Endothelial cell of umbilical vein (primary cell): ENCODE data around the gene GLRX2. TPM values are rescaled to one million over a fixed set of nuclear protein-coding genes. Genes with fewer than 3 reads are reported as not detected.

Source experiments
- BruUV-seq: library from RNA; stranded (reverse); fragments of 400-500 nt; replicated peaks from 2 replicates; lab custom pipeline; 2021; lab: Mats Ljungman, UMichigan
- CTCF ChIA-PET: fragments of 300-600, 350-600 bp; sonication (Branson Sonifier 250); formaldehyde crosslinking; loops from one replicate; lab custom pipeline; 2021; ENCODE audit warnings: antibody characterized with exemption, inconsistent platforms; lab: Charles Lee
- POLR2A ChIA-PET: fragments of 300-600, 350-600 bp; sonication (Branson Sonifier 250); formaldehyde crosslinking; loops from one replicate; lab custom pipeline; 2021; ENCODE audit warnings: antibody characterized with exemption, inconsistent platforms; lab: Charles Lee
- DNase-seq: peaks from one replicate; pipeline ENCODE4 v3.0.0-alpha.2; 2011; ENCODE audit warnings: low read depth, low spot score
- FAIRE-seq: peaks from 2 replicates; lab custom pipeline; 2011; peaks lifted over from hg19 to GRCh38; lab: Jason Lieb, UNC
- H2AFZ ChIP-seq: 2 replicates; pipeline ENCODE4 v1.6.0; 2012; ENCODE audit warnings: low read depth, low read length, control low read depth, inconsistent platforms
- H3K27ac ChIP-seq: 2 replicates; pipeline ENCODE4 v1.5.1; 2011; ENCODE audit warnings: low read depth, mild to moderate bottlenecking, control low read depth, low read length, moderate library complexity; ENCODE audit not compliant: insufficient read depth
- H3K27me3 ChIP-seq, 2 experiments: 2 replicates each; pipeline versions ENCODE4 v1.6.0 to v1.6.1; 2011; ENCODE audit warnings: low read length in 2 of 2, mixed read lengths in 1 of 2; ENCODE audit not compliant: control insufficient read depth in 2 of 2, insufficient read depth in 2 of 2
- H3K36me3 ChIP-seq, 2 experiments: 2 replicates in 1 of 2; 3 replicates in 1 of 2; pipeline ENCODE4 v1.5.1; 2011; ENCODE audit warnings: low read length in 2 of 2, mild to moderate bottlenecking in 1 of 2, moderate library complexity in 1 of 2; ENCODE audit not compliant: control insufficient read depth in 2 of 2, insufficient read depth in 2 of 2; ENCODE audit errors: extremely low read depth in 1 of 2
- H3K4me1 ChIP-seq: 3 replicates; pipeline ENCODE4 v1.5.1; 2011; ENCODE audit warnings: mild to moderate bottlenecking, low read length; ENCODE audit not compliant: control insufficient read depth, insufficient read depth; ENCODE audit errors: extremely low read depth
- H3K4me2 ChIP-seq: 2 replicates; pipeline ENCODE4 v1.6.1; 2011; ENCODE audit warnings: low read length, control low read depth, mixed read lengths; ENCODE audit not compliant: insufficient read depth
- H3K4me3 ChIP-seq, 3 experiments: fragments of 200-600 bp in 1 of 3; sonication (generic), shearing (Covaris generic) in 1 of 3; replicated peaks in 1 of 3; 2 replicates each; pipeline ENCODE4 v1.5.1; 2011 to 2016; ENCODE audit warnings: control low read depth in 3 of 3, low read length in 3 of 3, mild to moderate bottlenecking in 2 of 3, inconsistent platforms in 1 of 3, low read depth in 1 of 3, moderate library complexity in 1 of 3; ENCODE audit not compliant: insufficient read depth in 1 of 3
- H3K79me2 ChIP-seq: 2 replicates; pipeline ENCODE4 v1.6.0; 2012; ENCODE audit warnings: low read length, inconsistent platforms; ENCODE audit not compliant: control insufficient read depth, insufficient read depth
- H3K9ac ChIP-seq: replicated peaks from 2 replicates; pipeline ENCODE3; 2011; ENCODE audit warnings: low read length, control low read depth; ENCODE audit not compliant: insufficient read depth; ENCODE audit errors: extremely low read depth
- H3K9me1 ChIP-seq: replicated peaks from 3 replicates; pipeline ENCODE4 v1.6.0; 2011; ENCODE audit warnings: mild to moderate bottlenecking, low read length; ENCODE audit not compliant: control insufficient read depth, insufficient read depth; ENCODE audit errors: extremely low read depth
- H3K9me3 ChIP-seq: replicated peaks from 2 replicates; pipeline ENCODE4 v1.5.1; 2012; ENCODE audit warnings: low read length, inconsistent platforms; ENCODE audit not compliant: control insufficient read depth, insufficient read depth
- H4K20me1 ChIP-seq: replicated peaks from 2 replicates; pipeline ENCODE3; 2011; ENCODE audit warnings: mild to moderate bottlenecking, low read length; ENCODE audit not compliant: control insufficient read depth, insufficient read depth; ENCODE audit errors: extremely low read depth
- JUN ChIP-seq: IDR thresholded peaks from 2 replicates; pipeline ENCODE4 v1.6.1; 2011; ENCODE audit warnings: borderline replicate concordance, low read depth; ENCODE audit not compliant: insufficient read length, insufficient read depth
- MYC ChIP-seq: IDR thresholded peaks from one replicate; pipeline ENCODE4 v1.6.1; 2011; ENCODE audit warnings: mild to moderate bottlenecking, low read depth, low read length
- POLR2A ChIP-seq: IDR thresholded peaks from 2 replicates; pipeline ENCODE4 v1.6.1; 2012; ENCODE audit warnings: low read depth, mild to moderate bottlenecking, control low read depth, low read length
- dilution Hi-C: fragments of 300-500 bp; cut with MboI; formaldehyde crosslinking; loops from one replicate; pipeline ENCODE4 v1.15.0; 2019; ENCODE audit warnings: low sequenced_read_pairs; ENCODE audit not compliant: extremely low pct_ligation_motif_present
- intact Hi-C: fragments of 100-400 bp; cut with micrococcal nuclease; formaldehyde crosslinking; loops from one replicate; pipeline ENCODE4 v1.10.0; 2022
- polyA plus RNA-seq, 4 experiments: library from polyadenylated mRNA; depleted of rRNA in 3 of 4; stranded (reverse) in 3 of 4; unstranded in 1 of 4; fragments of >200 nt; gene quantifications; 2 replicates each; pipeline versions ENCODE4 v1.2.1 to v1.2.3, GENCODE V29; 2011 to 2012; ENCODE audit warnings: missing spikeins in 1 of 4
- total RNA-seq: library from RNA; stranded (reverse); gene quantifications from 2 replicates; pipeline ENCODE4 v1.2.3, GENCODE V29; 2021
- TF ChIP-seq, protein P1 (sequence below), 2 donors: IDR thresholded peaks; 1 replicate in 1 of 2; 2 replicates in 1 of 2; pipeline ENCODE4 v1.5.1; 2011; ENCODE audit warnings: low read length in 2 of 2, mild to moderate bottlenecking in 2 of 2, moderate library complexity in 2 of 2, control low read depth in 1 of 2, inconsistent platforms in 1 of 2, low read depth in 1 of 2; ENCODE audit not compliant: insufficient read depth in 1 of 2; ENCODE audit errors: extremely low read depth in 1 of 2

Gene GLRX2
- total and polyA plus RNA-seq, 2 donors (not counting 3 experiments of a cell fraction or from before 2014, with no cell fraction given), result 13.1 to 21.5 TPM

DNA sequence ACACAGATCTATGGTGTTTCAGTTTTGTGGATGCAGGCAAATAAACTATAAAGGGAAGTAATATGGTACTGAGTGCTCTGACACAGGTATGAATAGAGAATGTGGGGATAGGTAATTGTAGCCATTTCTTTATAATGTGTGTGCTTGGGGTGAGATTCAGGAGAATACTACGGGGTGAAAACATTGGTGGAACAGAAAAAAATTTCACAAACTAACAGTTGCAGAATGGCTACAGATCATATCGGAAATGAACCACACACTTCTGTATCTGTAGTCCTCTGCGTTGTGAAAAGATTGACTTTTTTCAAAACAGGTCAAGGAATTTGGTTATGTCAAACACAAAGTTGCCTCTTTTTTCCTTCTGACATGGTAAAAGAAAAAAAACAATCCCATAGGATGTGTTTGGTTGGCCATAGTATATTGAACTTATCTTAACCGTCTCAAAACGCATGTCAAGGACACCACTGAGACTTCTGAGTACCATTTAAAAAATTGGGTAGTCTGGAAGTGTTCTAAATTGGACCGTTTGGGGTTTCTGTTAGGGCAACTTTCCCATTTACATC is 15.5 kb upstream of the GLRX2 start:
- TF ChIP-seq POLR2A (no peak), MYC (no peak), JUN (no peak)
- TF ChIP-seq, protein P1, sequence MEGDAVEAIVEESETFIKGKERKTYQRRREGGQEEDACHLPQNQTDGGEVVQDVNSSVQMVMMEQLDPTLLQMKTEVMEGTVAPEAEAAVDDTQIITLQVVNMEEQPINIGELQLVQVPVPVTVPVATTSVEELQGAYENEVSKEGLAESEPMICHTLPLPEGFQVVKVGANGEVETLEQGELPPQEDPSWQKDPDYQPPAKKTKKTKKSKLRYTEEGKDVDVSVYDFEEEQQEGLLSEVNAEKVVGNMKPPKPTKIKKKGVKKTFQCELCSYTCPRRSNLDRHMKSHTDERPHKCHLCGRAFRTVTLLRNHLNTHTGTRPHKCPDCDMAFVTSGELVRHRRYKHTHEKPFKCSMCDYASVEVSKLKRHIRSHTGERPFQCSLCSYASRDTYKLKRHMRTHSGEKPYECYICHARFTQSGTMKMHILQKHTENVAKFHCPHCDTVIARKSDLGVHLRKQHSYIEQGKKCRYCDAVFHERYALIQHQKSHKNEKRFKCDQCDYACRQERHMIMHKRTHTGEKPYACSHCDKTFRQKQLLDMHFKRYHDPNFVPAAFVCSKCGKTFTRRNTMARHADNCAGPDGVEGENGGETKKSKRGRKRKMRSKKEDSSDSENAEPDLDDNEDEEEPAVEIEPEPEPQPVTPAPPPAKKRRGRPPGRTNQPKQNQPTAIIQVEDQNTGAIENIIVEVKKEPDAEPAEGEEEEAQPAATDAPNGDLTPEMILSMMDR (IDR thresholded peaks at IDR 0.05; ENCODE audit: extremely low read depth in 1 of 2, insufficient read depth in 1 of 2, low read depth in 1 of 2, low read length in 2 of 2), result no peak
- ChIA-PET CTCF (interaction anchor here (1.2 to 3.2 kb wide), 5 partner anchors 10 to 313 kb away, joined by 3 to 49 read pairs (median 8); partner anchors contain the start of genes GLRX2, RO60 and UCHL5), POLR2A (no interaction called here)
- Histone ChIP-seq H3K36me3 (peaks cover 0 to 4% of the 10 kb centered on the region in 2 experiments), H3K4me1 (peaks cover 25% of the 10 kb centered on the region), H3K9me1 (no peaks in the 10 kb centered on the region), H4K20me1 (peaks cover 5% of the 10 kb centered on the region), H3K4me2 (peak overlapping the region; percentile 87), H3K4me3 (peak overlapping the region in 1 of 3 experiments; percentile 69), H3K9me3 (no peaks in the 10 kb centered on the region), H3K27me3 (no peaks in the 10 kb centered on the region), H2AFZ (no peak overlapping the region), H3K79me2 (peaks cover 35% of the 10 kb centered on the region), H3K9ac (no peak overlapping the region), H3K27ac (no peak overlapping the region)
- FAIRE-seq, result no peak
- DNase-seq, result no peak
- intact Hi-C loops (loop anchor here (1.0 to 10.0 kb wide), 3 partner anchors 15 to 646 kb away; partner anchors contain the start of gene GLRX2), dilution Hi-C loops (no loop called here)
- TSS peak; percentile 55 for BruUV-seq
